ENCODE measurements around the gene STX5. TPM values are rescaled to one million over a fixed set of nuclear protein-coding genes. Genes with fewer than 3 reads are reported as not detected.

STX5 gene
- total and polyA plus RNA-seq, 9 of the 15 experiments (the other 6 are each of a cell fraction or from before 2014, with no cell fraction given): 2.8 to 28.6 (median 23.7) TPM

DNA sequence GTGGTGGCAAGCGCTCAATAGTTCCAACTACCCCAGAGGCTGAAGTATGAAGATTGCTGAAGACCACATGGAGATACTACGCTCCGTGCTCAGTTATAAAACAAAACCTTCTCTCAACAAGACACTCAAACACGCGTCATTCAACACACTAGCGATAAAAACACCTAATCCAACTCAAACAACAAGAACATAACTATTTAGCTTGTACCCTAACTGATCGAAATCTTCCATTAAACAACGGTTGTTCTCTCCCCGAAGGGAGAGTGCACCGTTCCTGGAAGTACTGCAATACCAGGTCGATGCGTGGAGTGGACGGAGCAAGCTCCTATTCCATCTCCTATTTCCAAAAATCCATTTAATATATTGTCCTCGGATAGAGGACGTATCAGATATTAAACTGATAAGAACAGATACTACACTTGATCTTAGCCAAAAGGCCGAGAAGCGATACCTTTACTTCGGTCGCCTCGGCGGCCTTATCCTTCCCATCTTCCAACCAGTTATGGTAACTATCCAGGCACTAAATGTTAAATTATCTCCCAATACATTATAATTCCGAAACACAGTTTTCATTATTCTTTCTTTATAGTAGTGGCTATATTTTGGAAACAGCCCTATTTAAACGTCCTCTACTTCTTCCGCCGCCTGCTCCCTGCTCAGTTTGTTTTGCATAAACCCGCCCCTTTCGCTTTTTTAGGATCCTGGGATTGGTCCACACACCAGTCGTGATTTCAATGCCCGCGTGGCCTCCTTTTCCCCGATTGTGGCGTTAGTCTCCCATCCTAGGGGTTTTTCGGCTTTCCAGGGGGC, 9.7 kb upstream of the STX5 start (continued):
- TF ChIP-seq, protein P1, sequence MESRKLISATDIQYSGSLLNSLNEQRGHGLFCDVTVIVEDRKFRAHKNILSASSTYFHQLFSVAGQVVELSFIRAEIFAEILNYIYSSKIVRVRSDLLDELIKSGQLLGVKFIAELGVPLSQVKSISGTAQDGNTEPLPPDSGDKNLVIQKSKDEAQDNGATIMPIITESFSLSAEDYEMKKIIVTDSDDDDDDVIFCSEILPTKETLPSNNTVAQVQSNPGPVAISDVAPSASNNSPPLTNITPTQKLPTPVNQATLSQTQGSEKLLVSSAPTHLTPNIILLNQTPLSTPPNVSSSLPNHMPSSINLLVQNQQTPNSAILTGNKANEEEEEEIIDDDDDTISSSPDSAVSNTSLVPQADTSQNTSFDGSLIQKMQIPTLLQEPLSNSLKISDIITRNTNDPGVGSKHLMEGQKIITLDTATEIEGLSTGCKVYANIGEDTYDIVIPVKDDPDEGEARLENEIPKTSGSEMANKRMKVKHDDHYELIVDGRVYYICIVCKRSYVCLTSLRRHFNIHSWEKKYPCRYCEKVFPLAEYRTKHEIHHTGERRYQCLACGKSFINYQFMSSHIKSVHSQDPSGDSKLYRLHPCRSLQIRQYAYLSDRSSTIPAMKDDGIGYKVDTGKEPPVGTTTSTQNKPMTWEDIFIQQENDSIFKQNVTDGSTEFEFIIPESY (CRISPR knock-in tag; IDR thresholded peaks at IDR 0.05): peak; percentile 56
- TF ChIP-seq STAG1 (CRISPR knock-in tag; IDR thresholded peaks at IDR 0.05; ENCODE audit: borderline replicate concordance) (no peak), ZEB2 (IDR thresholded peaks at IDR 0.05) (peak; percentile 91), FIP1L1 (IDR thresholded peaks at IDR 0.05; ENCODE audit: low read depth, low read length, poor library complexity, severe bottlenecking) (no peak), ERF (CRISPR knock-in tag; IDR thresholded peaks at IDR 0.05) (peak; percentile 100), GTF2E2 (tag; IDR thresholded peaks at IDR 0.05) (peak; percentile 100), ZNF197 (CRISPR knock-in tag; IDR thresholded peaks at IDR 0.05; ENCODE audit: low read depth) (peak; percentile 58; the same call in 1 of the 2 replicates), ZNF780A (CRISPR knock-in tag; IDR thresholded peaks at IDR 0.05) (peak; percentile 100), MED1 (CRISPR knock-in tag; IDR thresholded peaks at IDR 0.05; ENCODE audit: borderline replicate concordance) (peak; percentile 99), ZNF699 (CRISPR knock-in tag; IDR thresholded peaks at IDR 0.05; ENCODE audit: insufficient replicate concordance) (peak; percentile 29), ARHGAP35 (IDR thresholded peaks at IDR 0.05; ENCODE audit: partially characterized antibody) (peak; percentile 100), PRPF4 (IDR thresholded peaks at IDR 0.05; ENCODE audit: insufficient read depth, low read depth, low read length, poor library complexity, severe bottlenecking) (no peak), RBM39 (optimal IDR thresholded peaks at IDR 0.05; ENCODE audit: low read depth, low read length) (peak; percentile 99), PHB2 (IDR thresholded peaks at IDR 0.05; ENCODE audit: low read depth) (peak; percentile 69), TAF1 (IDR thresholded peaks at IDR 0.05; ENCODE audit: control insufficient read depth, extremely low read depth, insufficient read depth, low read length, severe bottlenecking) (peak; percentile 60), KLF16 (IDR thresholded peaks at IDR 0.05) (peak; percentile 65), ZNF311 (CRISPR knock-in tag; IDR thresholded peaks at IDR 0.05) (no peak; the same call in 1 of the 2 replicates)
- TF ChIP-seq, protein P2, sequence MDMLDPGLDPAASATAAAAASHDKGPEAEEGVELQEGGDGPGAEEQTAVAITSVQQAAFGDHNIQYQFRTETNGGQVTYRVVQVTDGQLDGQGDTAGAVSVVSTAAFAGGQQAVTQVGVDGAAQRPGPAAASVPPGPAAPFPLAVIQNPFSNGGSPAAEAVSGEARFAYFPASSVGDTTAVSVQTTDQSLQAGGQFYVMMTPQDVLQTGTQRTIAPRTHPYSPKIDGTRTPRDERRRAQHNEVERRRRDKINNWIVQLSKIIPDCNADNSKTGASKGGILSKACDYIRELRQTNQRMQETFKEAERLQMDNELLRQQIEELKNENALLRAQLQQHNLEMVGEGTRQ (CRISPR knock-in tag; IDR thresholded peaks at IDR 0.05): no peak
- TF ChIP-seq, protein P3, sequence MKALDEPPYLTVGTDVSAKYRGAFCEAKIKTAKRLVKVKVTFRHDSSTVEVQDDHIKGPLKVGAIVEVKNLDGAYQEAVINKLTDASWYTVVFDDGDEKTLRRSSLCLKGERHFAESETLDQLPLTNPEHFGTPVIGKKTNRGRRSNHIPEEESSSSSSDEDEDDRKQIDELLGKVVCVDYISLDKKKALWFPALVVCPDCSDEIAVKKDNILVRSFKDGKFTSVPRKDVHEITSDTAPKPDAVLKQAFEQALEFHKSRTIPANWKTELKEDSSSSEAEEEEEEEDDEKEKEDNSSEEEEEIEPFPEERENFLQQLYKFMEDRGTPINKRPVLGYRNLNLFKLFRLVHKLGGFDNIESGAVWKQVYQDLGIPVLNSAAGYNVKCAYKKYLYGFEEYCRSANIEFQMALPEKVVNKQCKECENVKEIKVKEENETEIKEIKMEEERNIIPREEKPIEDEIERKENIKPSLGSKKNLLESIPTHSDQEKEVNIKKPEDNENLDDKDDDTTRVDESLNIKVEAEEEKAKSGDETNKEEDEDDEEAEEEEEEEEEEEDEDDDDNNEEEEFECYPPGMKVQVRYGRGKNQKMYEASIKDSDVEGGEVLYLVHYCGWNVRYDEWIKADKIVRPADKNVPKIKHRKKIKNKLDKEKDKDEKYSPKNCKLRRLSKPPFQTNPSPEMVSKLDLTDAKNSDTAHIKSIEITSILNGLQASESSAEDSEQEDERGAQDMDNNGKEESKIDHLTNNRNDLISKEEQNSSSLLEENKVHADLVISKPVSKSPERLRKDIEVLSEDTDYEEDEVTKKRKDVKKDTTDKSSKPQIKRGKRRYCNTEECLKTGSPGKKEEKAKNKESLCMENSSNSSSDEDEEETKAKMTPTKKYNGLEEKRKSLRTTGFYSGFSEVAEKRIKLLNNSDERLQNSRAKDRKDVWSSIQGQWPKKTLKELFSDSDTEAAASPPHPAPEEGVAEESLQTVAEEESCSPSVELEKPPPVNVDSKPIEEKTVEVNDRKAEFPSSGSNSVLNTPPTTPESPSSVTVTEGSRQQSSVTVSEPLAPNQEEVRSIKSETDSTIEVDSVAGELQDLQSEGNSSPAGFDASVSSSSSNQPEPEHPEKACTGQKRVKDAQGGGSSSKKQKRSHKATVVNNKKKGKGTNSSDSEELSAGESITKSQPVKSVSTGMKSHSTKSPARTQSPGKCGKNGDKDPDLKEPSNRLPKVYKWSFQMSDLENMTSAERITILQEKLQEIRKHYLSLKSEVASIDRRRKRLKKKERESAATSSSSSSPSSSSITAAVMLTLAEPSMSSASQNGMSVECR (CRISPR knock-in tag; IDR thresholded peaks at IDR 0.05): peak; percentile 90
- TF ChIP-seq, protein P4, sequence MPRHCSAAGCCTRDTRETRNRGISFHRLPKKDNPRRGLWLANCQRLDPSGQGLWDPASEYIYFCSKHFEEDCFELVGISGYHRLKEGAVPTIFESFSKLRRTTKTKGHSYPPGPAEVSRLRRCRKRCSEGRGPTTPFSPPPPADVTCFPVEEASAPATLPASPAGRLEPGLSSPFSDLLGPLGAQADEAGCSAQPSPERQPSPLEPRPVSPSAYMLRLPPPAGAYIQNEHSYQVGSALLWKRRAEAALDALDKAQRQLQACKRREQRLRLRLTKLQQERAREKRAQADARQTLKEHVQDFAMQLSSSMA (CRISPR knock-in tag; IDR thresholded peaks at IDR 0.05): peak; percentile 98

Data from K562 (cell line).